ENCODE data around the gene ZNF311. TPM values are rescaled to one million over a fixed set of nuclear protein-coding genes. Genes with fewer than 3 reads are reported as not detected.

Gene ZNF311
- total and polyA plus RNA-seq, 2 of the 13 experiments (the other 11 are each of a cell fraction or from before 2014, with no cell fraction given), result not detected

Small RNAs within 50 kb of the gene (small RNA-seq; reads per million reads assigned to genes)
- 0 reads per million in 3 experiments for gene RN7SL471P (ENCODE audit: insufficient read depth in 2 of 3, insufficient read length in 3 of 3, low read depth in 2 of 3, low replicate concordance in 1 of 3)

Other genes with a start within 250 kb of the ZNF311 start
- gene TRIM27, start 81.3 kb downstream of the ZNF311 start, total RNA-seq (2016; rRNA removed; fragmentation: Illumina TruSeq; extraction: Trizol), result 79.0 and 88.6 TPM in 2 replicates
- 108 and 112 TPM in 2 replicates for gene TRIM27, start 81.3 kb downstream of the ZNF311 start, polyA plus RNA-seq (2011; rRNA removed)
- gene OR2W1, start 39.9 kb upstream of the ZNF311 start, total RNA-seq (2016; rRNA removed; fragmentation: Illumina TruSeq; extraction: Trizol), result not detected in 2 replicates
- not detected in 2 replicates for gene OR2W1, start 39.9 kb upstream of the ZNF311 start, polyA plus RNA-seq (2011; rRNA removed)
- not detected in 2 replicates for gene OR2B3, start 82.0 kb upstream of the ZNF311 start, total RNA-seq (2016; rRNA removed; fragmentation: Illumina TruSeq; extraction: Trizol)
- gene OR2B3, start 82.0 kb upstream of the ZNF311 start, polyA plus RNA-seq (2011; rRNA removed), result not detected in 2 replicates
- not detected in 2 replicates for gene OR2J1, start 94.2 kb upstream of the ZNF311 start, total RNA-seq (2016; rRNA removed; fragmentation: Illumina TruSeq; extraction: Trizol)
- gene OR2J1, start 94.2 kb upstream of the ZNF311 start, polyA plus RNA-seq (2011; rRNA removed), result 0.05 and 0.07 TPM in 2 replicates
- gene OR2J3, start 102.7 kb upstream of the ZNF311 start, total RNA-seq (2016; rRNA removed; fragmentation: Illumina TruSeq; extraction: Trizol), result not detected in 2 replicates
- 0.46 and 0.70 TPM in 2 replicates for gene OR2J3, start 102.7 kb upstream of the ZNF311 start, polyA plus RNA-seq (2011; rRNA removed)
- not detected in 2 replicates for gene OR2J2, start 165.6 kb upstream of the ZNF311 start, total RNA-seq (2016; rRNA removed; fragmentation: Illumina TruSeq; extraction: Trizol)
- gene OR2J2, start 165.6 kb upstream of the ZNF311 start, polyA plus RNA-seq (2011; rRNA removed), result 0.09 and 0.36 TPM in 2 replicates